K562 (cell line): ENCODE measurements around the gene GRPR. TPM values are rescaled to one million over a fixed set of nuclear protein-coding genes. Genes with fewer than 3 reads are reported as not detected.

Experiments used
- CCAR2 ChIP-seq: fragments of 200-400 bp; formaldehyde crosslinking; IDR thresholded peaks from 2 replicates; pipeline ENCODE4 v1.6.1; 2017; ENCODE audit warnings: mild to moderate bottlenecking, low read depth, low read length
- JUND ChIP-seq, 2 experiments: IDR thresholded peaks; 2 replicates in 1 of 2; 3 replicates in 1 of 2; pipeline ENCODE4 v1.6.1; 2011; ENCODE audit warnings: borderline replicate concordance in 2 of 2, low read depth in 2 of 2, low read length in 2 of 2, improper control_type of control experiment in 1 of 2, missing biosample characterization in 1 of 2, missing genetic modification characterization in 1 of 2, missing genetic modification reagents in 1 of 2
- MTA1 ChIP-seq: fragments of 450-650 bp; IDR thresholded peaks from 2 replicates; pipeline ENCODE4 v1.6.1; 2017; ENCODE audit warnings: borderline replicate concordance
- NCOA1 ChIP-seq: fragments of 450-650 bp; IDR thresholded peaks from 2 replicates; pipeline ENCODE4 v1.6.1; 2016; ENCODE audit warnings: low read depth
- NR2F6 ChIP-seq: fragments of 450-650 bp; formaldehyde crosslinking; IDR thresholded peaks from 2 replicates; pipeline ENCODE4 v1.4.0; 2020; ENCODE audit warnings: mild to moderate bottlenecking
- RNF2 ChIP-seq: sonication (generic); IDR thresholded peaks from 2 replicates; pipeline ENCODE4 v1.6.1; 2016
- ZNF134 ChIP-seq: fragments of 250-450 bp; sonication (Bioruptor Pico); conservative IDR thresholded peaks from 2 replicates; pipeline ENCODE4 v1.4.0; 2020
- ZNF274 ChIP-seq: IDR thresholded peaks from 2 replicates; pipeline ENCODE4 v1.6.1; 2011; ENCODE audit warnings: low read depth, mild to moderate bottlenecking, low read length, moderate library complexity, borderline replicate concordance
- polyA plus RNA-seq, 8 experiments: library from polyadenylated mRNA; depleted of rRNA in 4 of 8; stranded (reverse) in 5 of 8; unstranded in 3 of 8; fragments of >200 nt; fragmentation: Nextera tagmentation in 2 of 8; fragmentation: Illumina TruSeq in 1 of 8; extraction: Ambion mirVana in 2 of 8; extraction: Trizol in 1 of 8; gene quantifications; 2 replicates each; pipeline versions ENCODE4 v1.2.1 to v1.2.3, GENCODE V29; 2011 to 2014; ENCODE audit warnings: inconsistent platforms in 1 of 8, missing spikeins in 1 of 8
- total RNA-seq, 7 experiments: library from RNA; depleted of rRNA in 6 of 7; stranded (reverse); fragments of >200 nt in 6 of 7; fragmentation: Illumina TruSeq in 2 of 7; extraction: Trizol in 2 of 7; gene quantifications; 2 replicates each; pipeline versions ENCODE4 v1.2.1 to v1.2.3, GENCODE V29; 2011 to 2021; ENCODE audit warnings: low replicate concordance in 1 of 7
- TF ChIP-seq, protein P1 (sequence below), 2 experiments: fragments of 450-650 bp in 1 of 2; sonication (generic) in 1 of 2; formaldehyde crosslinking in 1 of 2; IDR thresholded peaks in 1 of 2; conservative IDR thresholded peaks in 1 of 2; 2 replicates each; pipeline versions ENCODE4 v1.6.1 to v1.8.1; 2016 to 2023; ENCODE audit warnings: mild to moderate bottlenecking in 2 of 2, moderate library complexity in 2 of 2, inconsistent platforms in 1 of 2, missing genetic modification reagents in 1 of 2
- TF ChIP-seq, protein P2 (sequence below): fragments of 150-350 bp; IDR thresholded peaks from 2 replicates; pipeline ENCODE4 v1.6.1; 2014; ENCODE audit warnings: low read depth, mild to moderate bottlenecking, low read length, borderline replicate concordance
- TF ChIP-seq, protein P3 (sequence below): sonication (generic); formaldehyde crosslinking; IDR thresholded peaks from 2 replicates; pipeline ENCODE4 v1.8.1; 2022; ENCODE audit warnings: missing genetic modification reagents
- TF ChIP-seq, protein P4 (sequence below): IDR thresholded peaks from 3 replicates; pipeline ENCODE4 v1.6.1; 2011; ENCODE audit warnings: borderline replicate concordance, mild to moderate bottlenecking, moderate library complexity; ENCODE audit not compliant: insufficient read length; ENCODE audit errors: extremely low read depth

The GRPR gene
- total and polyA plus RNA-seq, 9 of the 15 experiments (the other 6 are each of a cell fraction or from before 2014, with no cell fraction given) = 0.06 to 0.11 TPM; not detected in 7

DNA sequence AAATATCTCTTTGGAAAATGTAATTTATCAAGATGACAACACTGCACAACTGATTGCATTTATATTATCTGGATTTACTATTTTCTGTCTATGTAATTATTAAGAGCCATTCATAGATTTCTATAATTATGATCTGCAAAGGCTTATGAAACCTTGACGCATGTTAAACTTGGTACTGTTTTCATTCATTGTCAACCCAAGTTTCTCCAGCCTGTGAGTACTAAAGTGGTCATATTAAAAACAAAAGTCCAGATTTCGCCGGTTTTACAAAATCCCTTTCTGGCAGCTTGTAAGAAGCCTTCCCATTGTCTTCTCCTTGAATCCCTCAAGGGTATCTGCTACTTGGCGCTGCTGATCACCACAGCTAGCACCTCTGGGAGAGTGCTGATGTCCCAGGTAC is 19.7 kb upstream of the GRPR start (continued):
- TF ChIP-seq, protein P1, sequence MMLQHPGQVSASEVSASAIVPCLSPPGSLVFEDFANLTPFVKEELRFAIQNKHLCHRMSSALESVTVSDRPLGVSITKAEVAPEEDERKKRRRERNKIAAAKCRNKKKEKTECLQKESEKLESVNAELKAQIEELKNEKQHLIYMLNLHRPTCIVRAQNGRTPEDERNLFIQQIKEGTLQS (IDR thresholded peaks at IDR 0.05) = no peak
- TF ChIP-seq, protein P1 (CRISPR knock-in tag; conservative IDR thresholded peaks at IDR 0.05) = no peak
- TF ChIP-seq ZNF134 (CRISPR knock-in tag) (no peak), JUND (IDR thresholded peaks at IDR 0.05; ENCODE audit: borderline replicate concordance, low read depth, low read length) (no peak), JUND (tag; IDR thresholded peaks at IDR 0.05; ENCODE audit: borderline replicate concordance, low read depth, low read length) (no peak), ZNF274 (no peak), RNF2 (no peak), NR2F6 (CRISPR knock-in tag) (no peak), MTA1 (no peak), NCOA1 (no peak), CCAR2 (no peak)
- TF ChIP-seq, protein P2, sequence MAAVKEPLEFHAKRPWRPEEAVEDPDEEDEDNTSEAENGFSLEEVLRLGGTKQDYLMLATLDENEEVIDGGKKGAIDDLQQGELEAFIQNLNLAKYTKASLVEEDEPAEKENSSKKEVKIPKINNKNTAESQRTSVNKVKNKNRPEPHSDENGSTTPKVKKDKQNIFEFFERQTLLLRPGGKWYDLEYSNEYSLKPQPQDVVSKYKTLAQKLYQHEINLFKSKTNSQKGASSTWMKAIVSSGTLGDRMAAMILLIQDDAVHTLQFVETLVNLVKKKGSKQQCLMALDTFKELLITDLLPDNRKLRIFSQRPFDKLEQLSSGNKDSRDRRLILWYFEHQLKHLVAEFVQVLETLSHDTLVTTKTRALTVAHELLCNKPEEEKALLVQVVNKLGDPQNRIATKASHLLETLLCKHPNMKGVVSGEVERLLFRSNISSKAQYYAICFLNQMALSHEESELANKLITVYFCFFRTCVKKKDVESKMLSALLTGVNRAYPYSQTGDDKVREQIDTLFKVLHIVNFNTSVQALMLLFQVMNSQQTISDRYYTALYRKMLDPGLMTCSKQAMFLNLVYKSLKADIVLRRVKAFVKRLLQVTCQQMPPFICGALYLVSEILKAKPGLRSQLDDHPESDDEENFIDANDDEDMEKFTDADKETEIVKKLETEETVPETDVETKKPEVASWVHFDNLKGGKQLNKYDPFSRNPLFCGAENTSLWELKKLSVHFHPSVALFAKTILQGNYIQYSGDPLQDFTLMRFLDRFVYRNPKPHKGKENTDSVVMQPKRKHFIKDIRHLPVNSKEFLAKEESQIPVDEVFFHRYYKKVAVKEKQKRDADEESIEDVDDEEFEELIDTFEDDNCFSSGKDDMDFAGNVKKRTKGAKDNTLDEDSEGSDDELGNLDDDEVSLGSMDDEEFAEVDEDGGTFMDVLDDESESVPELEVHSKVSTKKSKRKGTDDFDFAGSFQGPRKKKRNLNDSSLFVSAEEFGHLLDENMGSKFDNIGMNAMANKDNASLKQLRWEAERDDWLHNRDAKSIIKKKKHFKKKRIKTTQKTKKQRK = no peak
- TF ChIP-seq, protein P3, sequence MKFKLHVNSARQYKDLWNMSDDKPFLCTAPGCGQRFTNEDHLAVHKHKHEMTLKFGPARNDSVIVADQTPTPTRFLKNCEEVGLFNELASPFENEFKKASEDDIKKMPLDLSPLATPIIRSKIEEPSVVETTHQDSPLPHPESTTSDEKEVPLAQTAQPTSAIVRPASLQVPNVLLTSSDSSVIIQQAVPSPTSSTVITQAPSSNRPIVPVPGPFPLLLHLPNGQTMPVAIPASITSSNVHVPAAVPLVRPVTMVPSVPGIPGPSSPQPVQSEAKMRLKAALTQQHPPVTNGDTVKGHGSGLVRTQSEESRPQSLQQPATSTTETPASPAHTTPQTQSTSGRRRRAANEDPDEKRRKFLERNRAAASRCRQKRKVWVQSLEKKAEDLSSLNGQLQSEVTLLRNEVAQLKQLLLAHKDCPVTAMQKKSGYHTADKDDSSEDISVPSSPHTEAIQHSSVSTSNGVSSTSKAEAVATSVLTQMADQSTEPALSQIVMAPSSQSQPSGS = no peak
- TF ChIP-seq, protein P4, sequence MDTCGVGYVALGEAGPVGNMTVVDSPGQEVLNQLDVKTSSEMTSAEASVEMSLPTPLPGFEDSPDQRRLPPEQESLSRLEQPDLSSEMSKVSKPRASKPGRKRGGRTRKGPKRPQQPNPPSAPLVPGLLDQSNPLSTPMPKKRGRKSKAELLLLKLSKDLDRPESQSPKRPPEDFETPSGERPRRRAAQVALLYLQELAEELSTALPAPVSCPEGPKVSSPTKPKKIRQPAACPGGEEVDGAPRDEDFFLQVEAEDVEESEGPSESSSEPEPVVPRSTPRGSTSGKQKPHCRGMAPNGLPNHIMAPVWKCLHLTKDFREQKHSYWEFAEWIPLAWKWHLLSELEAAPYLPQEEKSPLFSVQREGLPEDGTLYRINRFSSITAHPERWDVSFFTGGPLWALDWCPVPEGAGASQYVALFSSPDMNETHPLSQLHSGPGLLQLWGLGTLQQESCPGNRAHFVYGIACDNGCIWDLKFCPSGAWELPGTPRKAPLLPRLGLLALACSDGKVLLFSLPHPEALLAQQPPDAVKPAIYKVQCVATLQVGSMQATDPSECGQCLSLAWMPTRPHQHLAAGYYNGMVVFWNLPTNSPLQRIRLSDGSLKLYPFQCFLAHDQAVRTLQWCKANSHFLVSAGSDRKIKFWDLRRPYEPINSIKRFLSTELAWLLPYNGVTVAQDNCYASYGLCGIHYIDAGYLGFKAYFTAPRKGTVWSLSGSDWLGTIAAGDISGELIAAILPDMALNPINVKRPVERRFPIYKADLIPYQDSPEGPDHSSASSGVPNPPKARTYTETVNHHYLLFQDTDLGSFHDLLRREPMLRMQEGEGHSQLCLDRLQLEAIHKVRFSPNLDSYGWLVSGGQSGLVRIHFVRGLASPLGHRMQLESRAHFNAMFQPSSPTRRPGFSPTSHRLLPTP = no peak
- TF ChIP-seq, all 486 proteins: peak for 0
